Ovary (tissue), 3 donors: ENCODE data around the gene CAV1.

Experiments
- CTCF ChIP-seq, 3 donors: fragments of 450-650 bp in 2 of 3; fragments of 200-600 bp in 1 of 3; IDR thresholded peaks; one replicate each; pipeline versions ENCODE4 v1.5.1 to v1.8.0; 2016 to 2022; ENCODE audit warnings: antibody characterized with exemption in 3 of 3, mild to moderate bottlenecking in 1 of 3
- EP300 ChIP-seq: sonication (generic); formaldehyde crosslinking; IDR thresholded peaks from one replicate; pipeline ENCODE4 v1.6.1; 2017; ENCODE audit warnings: antibody characterized with exemption
- POLR2A ChIP-seq: fragments of 450-650 bp; IDR thresholded peaks from one replicate; pipeline ENCODE4 v1.6.1; 2017; ENCODE audit warnings: antibody characterized with exemption, mild to moderate bottlenecking, moderate library complexity
- donor health status: DM: no; HTN: no; CAD: no.

DNA sequence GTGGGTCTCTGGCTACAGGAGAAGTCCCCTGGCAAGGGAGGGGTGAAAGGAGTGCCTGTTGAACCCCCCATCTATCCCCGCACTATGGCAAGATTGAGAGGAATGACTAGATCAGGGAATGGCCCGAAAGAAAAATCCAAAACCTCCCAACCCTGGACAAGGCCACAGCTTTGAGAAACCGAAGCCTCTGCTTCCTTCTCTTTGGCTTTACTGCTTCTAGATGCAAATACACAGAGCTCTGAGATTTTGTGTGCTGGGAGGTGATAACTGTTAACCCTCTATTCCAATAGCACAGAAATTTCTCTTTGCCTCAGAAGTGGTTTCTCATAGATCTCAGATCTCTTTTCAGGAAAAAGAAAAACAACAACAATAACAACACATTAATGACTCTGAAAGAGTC, 15.0 kb downstream of the CAV1 start:
- TF ChIP-seq EP300 (no peak), POLR2A (no peak), CTCF (IDR thresholded peaks at IDR 0.05) (no peak)
